ENCODE results near the gene C16orf90.

DNA sequence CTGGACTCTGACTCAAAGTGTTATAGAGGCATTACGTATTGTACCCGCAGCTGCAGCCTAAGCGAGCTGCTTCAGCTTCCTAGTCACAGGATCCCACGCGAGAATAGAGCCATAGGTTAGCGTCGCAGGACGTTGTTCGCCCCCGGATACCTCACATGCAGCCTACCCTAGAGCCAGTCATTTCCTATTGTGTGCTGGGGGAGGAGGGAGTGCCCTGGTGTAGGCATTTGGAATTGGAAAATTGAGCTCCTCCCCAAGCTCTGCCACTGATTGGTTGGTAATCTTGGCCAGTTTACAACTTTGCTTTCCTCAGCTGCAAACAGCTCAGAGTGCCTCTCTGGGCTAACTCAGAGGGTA lies 51.3 kb downstream of the C16orf90 start:
- TF ChIP-seq, protein P1, sequence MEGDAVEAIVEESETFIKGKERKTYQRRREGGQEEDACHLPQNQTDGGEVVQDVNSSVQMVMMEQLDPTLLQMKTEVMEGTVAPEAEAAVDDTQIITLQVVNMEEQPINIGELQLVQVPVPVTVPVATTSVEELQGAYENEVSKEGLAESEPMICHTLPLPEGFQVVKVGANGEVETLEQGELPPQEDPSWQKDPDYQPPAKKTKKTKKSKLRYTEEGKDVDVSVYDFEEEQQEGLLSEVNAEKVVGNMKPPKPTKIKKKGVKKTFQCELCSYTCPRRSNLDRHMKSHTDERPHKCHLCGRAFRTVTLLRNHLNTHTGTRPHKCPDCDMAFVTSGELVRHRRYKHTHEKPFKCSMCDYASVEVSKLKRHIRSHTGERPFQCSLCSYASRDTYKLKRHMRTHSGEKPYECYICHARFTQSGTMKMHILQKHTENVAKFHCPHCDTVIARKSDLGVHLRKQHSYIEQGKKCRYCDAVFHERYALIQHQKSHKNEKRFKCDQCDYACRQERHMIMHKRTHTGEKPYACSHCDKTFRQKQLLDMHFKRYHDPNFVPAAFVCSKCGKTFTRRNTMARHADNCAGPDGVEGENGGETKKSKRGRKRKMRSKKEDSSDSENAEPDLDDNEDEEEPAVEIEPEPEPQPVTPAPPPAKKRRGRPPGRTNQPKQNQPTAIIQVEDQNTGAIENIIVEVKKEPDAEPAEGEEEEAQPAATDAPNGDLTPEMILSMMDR (IDR thresholded peaks at IDR 0.05; ENCODE audit: borderline replicate concordance, extremely low read depth, low read length, poor library complexity, severe bottlenecking): no peak
- TF ChIP-seq EZH2 (IDR thresholded peaks at IDR 0.05; ENCODE audit: borderline replicate concordance, low read depth, low read length, severe bottlenecking): no peak
